ENCODE results near the gene FTSJ3. TPM values are rescaled to one million over a fixed set of nuclear protein-coding genes. Genes with fewer than 3 reads are reported as not detected.
A peak's percentile ranks its signal among the peaks of the same experiment; 100 is the strongest.

The FTSJ3 gene
- total RNA-seq, 1 donor from 2014 or later, result 76.1 TPM

DNA sequence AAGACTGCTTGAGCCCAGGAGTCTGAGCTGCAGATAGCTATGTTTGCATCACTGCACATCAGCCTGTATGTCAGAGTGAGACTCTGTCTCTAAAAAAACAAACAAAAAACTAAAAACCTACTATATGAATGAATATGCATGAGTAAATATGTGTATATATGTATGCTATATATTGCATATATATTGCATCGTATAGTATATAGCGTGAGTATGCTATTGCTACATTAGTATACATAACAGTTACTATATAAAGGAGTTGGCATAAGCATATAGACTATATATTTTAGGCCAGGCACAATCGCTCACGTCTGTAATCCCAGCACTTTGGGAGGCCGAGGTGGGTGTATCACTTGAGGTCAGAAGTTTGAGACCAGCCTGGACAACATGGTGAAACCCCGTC is 37.4 kb downstream of the FTSJ3 start:
- no peak for DNase-seq (ENCODE audit: low read depth)

DNA sequence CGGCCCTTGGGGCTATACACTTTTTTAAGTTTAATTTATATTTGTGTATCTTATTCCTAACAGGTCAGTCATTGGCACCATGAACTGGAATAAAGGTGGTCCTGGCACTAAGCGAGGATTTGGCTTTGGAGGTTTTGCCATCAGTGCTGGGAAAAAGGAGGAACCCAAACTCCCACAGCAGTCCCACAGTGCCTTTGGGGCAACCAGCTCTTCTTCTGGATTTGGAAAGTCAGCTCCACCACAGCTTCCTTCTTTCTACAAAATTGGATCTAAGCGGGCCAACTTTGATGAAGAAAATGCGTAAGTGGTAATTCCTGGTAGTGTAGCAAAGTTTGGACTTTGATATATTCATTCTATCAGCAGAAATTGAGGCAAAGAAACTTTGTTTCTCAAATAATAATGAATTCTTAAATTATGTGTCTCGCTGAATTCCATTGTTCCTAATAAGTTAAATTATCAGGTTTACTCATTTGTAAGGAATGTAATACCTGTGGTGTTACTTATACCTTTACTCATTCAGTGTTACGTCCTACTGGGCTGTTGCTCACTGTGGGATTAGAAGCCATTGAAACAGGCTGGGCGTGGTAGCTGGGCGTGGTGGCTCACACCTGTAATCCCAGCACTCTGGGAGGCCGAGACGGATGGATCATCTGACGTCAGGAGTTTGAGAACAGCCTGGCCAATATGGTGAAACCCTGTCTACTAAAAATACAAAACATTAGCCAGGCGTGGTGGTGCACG is 40.3 kb downstream of the FTSJ3 start:
- DNase-seq (ENCODE audit: low read depth), result no peak

DNA sequence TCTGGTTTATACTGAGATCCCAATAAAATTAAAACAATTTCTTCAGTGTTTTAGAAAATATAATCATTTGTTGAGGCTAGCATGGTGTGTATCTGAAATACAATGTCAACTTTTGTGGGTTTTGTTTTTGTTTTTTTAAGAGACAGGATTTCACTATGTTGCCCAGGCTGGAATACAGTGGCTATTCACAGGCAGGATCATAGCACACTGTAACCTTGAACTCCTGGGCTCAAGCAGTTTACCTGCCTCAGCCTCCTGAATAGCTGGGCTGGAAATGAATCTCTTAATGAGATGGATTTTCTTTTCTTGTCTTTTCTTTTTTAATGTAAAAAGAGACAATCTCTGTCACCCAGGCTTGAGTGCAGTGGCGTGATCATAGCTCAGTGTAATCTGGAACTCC is 41.3 kb downstream of the FTSJ3 start:
- DNase-seq (ENCODE audit: low read depth), result no peak

DNA sequence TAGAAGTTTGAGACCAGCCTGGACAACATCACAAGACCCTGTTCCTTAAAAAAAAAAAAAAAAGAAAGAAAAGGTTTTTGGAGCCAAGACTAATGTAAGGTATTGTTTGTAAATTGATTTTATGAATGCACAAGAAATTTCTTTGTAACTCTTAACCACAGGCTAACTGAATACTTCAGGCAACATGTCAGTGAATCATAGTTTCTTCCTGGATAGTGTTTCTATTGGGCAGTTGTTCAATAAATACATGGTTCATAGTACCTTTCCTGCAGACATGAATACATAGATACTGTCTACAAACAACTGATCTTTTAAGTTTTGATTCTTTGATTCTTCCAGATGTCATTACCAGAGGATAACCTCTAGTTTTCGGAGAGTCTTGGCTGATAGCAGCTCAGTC is 41.9 kb downstream of the FTSJ3 start:
- peak; percentile 65 for DNase-seq (ENCODE audit: low read depth)

DNA sequence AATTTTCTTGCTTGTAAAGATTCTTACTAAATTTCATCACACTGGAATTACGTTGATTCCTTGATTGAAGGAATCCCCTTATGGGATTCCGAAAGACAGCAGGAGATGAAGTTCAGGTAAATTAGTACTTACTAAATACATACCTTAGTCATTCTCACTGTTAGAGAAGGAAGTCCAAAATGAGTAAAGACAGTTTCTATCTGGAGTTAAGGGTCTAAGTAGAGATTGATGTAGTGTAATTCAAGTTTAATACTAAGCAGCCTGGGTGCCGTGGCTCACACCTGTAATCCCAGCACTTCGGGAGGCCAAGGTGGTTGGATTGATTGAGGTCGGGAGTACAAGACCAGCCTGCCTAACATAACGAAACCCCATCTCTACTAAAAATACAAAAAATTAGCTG is 43.9 kb downstream of the FTSJ3 start:
- DNase-seq (ENCODE audit: low read depth), result no peak

DNA sequence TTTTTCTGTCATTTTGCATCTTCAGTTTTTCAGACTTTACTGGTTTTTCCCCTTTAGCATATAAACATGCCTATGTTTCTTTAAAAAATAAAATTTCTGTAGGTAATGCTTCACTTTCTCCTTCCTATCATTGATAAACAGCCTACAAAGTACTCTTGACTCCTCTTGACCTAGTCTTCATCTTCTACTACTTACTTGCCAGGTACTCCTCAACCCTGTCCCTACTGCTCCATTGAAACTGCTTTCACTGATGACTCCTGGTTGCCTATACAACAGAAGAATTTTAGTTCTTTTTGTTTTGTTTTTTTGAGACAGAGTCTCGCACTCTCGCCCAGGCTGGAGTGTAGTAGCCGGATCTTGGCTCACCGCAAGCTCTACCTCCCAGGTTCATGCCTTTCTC is 46.5 kb downstream of the FTSJ3 start:
- no peak for DNase-seq (ENCODE audit: low read depth)

DNA sequence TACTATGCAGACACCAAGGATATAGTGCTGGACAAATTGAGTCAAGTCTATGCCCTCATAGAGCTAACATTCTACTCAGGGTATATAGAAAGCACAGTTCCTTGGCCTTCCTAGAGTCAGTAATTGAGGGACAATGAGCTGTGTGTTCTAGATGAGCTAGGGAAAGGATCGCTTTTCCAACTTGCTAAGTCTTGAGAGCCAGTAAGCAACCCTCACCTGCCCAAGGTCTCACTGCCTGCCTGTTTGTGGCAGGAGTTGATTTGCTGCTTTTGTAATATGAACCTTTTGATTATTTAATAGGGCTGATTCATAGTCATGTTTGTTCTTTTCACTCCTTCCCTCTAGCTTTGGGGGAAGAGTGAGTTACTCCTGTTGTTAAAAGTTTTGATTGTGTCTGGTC is 47.0 kb downstream of the FTSJ3 start:
- DNase-seq (ENCODE audit: low read depth), result peak; percentile 67

DNA sequence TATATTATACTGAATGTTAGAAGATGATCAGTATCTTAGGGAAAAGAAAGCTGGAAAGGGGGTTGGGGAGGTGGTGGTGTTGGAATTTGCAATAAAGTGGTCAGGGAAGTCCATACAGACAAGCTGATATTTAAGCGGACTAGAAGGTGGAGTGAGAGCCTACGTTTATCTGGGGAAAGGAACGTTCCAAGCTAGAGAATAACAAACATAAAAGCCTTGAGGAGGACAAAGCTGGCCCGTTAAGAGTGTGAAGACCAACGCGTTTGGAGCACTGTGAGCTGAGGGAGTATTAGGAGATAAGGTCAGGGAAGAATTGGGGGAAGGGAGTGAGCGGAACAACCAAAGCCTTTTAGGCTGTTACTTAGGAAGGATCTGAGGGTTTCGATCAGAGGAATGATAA is 52.0 kb downstream of the FTSJ3 start:
- DNase-seq (ENCODE audit: low read depth), result no peak

DNA sequence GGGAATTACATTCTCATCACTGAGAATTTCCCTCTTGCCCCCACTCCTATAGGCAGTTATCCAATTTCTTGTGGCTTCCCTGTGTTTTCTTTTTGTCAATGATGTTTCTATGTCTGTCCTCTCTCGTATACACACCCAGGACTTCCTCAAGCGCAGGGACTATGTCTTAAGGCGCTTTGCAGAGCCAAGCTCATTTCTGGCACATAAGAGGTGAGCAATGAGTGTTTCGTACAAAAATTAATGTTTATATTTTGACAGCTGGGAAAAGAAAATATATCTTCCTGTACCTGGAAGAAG is 52.5 kb downstream of the FTSJ3 start:
- DNase-seq (ENCODE audit: low read depth), result peak; percentile 10

DNA sequence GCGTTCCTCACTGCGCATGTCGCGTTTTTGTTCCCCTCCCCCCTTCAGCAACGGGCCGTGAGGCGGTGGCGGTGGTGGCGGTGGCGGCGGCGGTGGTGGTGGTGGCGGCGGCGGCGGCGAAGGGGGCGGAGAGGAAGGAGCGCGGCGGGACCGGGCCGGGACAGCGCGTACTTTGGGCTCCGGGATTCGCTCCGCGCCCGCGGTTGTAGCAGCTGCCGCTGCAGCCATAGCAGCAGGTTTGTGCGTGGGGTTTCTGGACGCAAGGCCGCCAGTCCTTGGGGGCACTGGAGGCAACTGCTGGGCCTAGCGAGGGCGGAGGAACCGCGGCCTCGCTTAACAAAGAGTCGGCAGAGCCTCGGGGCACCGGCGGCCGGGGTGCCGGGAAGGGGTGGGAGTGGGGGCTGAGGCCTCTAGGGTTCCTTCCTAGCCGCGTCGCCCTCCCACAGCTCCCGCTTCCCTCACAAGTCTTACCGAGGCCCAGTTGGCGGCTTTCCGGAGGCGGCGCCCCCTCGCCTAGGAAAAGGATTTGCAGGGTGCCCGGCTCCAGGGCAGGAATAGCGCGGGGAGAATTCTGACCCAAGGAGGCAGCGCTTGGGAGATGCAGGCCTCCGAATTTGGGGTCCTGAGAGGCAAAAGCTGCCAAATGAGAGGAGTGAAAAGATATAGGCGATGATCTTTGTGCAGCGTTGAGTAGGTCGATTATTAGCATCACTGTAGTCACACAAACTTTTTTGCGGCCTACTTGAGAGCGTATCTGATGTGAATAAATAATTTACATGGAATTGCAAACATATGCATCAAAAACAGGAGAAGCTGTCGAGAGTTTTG is 53.1 kb downstream of the FTSJ3 start, which contains the start of gene DDX42:
TSS of gene DDX42 (plus strand) at position 30 of the 828 bp plus-strand sequence. CDS start 12,880 bp downstream, outside the sequence.
- peak; percentile 23 for DNase-seq (ENCODE audit: low read depth)

DNA sequence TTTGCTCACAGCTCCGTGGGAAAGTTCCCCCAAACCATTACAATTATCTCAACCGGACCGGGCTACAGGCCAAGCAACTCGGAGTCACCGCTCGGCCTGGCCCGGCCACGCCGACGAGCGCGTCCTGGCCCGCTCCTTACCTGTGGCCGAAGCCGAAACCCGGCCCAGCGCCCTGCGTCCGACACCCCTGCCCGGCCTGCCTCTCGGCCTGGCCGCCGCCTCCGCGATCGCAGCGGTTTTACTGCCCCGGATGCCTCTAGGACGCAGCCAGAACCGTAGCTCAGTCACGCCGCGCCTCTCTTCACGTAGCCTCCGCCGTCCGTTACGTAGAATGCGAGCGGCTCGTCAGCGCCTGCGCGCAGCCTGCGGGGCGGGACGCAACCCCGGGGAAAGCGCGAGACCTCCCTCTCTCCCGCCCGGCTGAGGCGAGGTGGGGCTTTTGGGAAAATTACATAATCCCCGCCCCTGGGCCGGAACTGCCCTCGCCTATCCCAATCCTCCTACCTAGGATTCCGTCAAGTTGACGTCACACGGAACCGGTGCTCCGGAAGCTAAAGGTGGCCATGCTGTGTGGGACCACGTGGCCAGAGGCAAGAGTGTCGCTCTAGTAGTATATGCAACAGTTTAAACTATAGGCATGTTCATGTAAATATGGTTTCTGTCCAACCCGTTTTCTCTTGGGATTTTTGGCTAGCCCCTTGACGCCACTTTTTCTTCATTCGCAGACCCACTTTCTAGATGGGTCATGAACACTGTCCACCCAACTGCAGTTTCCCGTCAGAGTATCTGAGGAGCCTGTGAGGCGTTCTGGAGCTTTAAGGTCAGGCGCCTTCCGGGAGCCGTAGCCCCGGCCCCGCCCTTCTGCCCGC is 54.0 kb downstream of the FTSJ3 start, which contains the start of gene CCDC47:
TSS of gene CCDC47 (minus strand) at position 326 of the 869 bp plus-strand sequence. CDS start 7,422 bp downstream, outside the sequence.
- DNase-seq (ENCODE audit: low read depth), result peak; percentile 98

DNA sequence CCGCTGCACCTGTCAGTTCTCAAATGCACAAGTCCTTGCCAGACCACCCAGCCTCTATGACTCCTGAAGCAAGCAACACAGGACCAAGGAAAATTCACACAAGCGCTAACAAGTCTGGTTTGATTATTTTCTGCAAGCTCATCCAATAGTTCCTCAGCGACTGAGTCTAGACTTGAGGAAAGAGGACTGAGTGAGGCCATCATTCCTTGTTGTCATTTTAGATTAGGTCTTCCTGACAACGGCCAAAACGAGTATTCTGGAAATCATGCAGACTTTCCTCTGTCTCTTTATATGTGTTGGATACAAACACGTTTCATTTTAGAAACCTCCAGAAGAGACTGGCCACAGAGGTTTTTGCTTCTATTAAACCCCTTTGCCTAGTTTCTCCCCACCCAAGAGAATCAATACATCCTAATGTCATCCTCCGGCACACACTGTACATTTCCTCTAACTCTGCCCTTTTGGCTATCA is 54.6 kb downstream of the FTSJ3 start:
- peak; percentile 33 for DNase-seq (ENCODE audit: low read depth)

Other genes with a start within 250 kb of the FTSJ3 start
- gene TACO1, start 226.8 kb downstream of the FTSJ3 start, total RNA-seq, result 15.4 and 22.2 TPM in 2 replicates
- gene MAP3K3, start 205.2 kb downstream of the FTSJ3 start, total RNA-seq, result 12.0 and 23.2 TPM in 2 replicates
- gene LIMD2, start 127.5 kb downstream of the FTSJ3 start, total RNA-seq, result 21.9 and 26.7 TPM in 2 replicates
- 10.6 and 25.9 TPM in 2 replicates for gene STRADA, start 85.9 kb downstream of the FTSJ3 start, total RNA-seq
- gene CCDC47, start 54.1 kb downstream of the FTSJ3 start, total RNA-seq, result 77.1 and 178 TPM in 2 replicates
- gene DDX42, start 53.5 kb downstream of the FTSJ3 start, total RNA-seq, result 45.0 and 135 TPM in 2 replicates
- gene PSMC5, start 232 bp downstream of the FTSJ3 start, total RNA-seq, result 37.0 and 132 TPM in 2 replicates
- gene SMARCD2, start 15.0 kb upstream of the FTSJ3 start, total RNA-seq, result 65.2 and 96.2 TPM in 2 replicates
- not detected in 2 replicates for gene CSH2, start 46.0 kb upstream of the FTSJ3 start, total RNA-seq
- not detected in 2 replicates for gene GH2, start 54.3 kb upstream of the FTSJ3 start, total RNA-seq
- not detected in 2 replicates for gene CSH1, start 68.9 kb upstream of the FTSJ3 start, total RNA-seq
- gene CSHL1, start 83.6 kb upstream of the FTSJ3 start, total RNA-seq, result not detected in 2 replicates
- gene GH1, start 91.2 kb upstream of the FTSJ3 start, total RNA-seq, result not detected in 2 replicates
- not detected in 2 replicates for gene CD79B, start 104.7 kb upstream of the FTSJ3 start, total RNA-seq
- not detected in 2 replicates for gene SCN4A, start 145.3 kb upstream of the FTSJ3 start, total RNA-seq
- gene PRR29, start 170.7 kb upstream of the FTSJ3 start, total RNA-seq, result 0.17 and 1.6 TPM in 2 replicates
- gene ICAM2, start 193.0 kb upstream of the FTSJ3 start, total RNA-seq, result 6.4 and 11.6 TPM in 2 replicates